ENCODE data around the gene CRYBG3. TPM values are rescaled to one million over a fixed set of nuclear protein-coding genes. Genes with fewer than 3 reads are reported as not detected.
A peak's percentile ranks its signal among the peaks of the same experiment; 100 is the strongest.

Gene CRYBG3
- total RNA-seq, 1 donor from 2014 or later: 6.5 TPM

DNA sequence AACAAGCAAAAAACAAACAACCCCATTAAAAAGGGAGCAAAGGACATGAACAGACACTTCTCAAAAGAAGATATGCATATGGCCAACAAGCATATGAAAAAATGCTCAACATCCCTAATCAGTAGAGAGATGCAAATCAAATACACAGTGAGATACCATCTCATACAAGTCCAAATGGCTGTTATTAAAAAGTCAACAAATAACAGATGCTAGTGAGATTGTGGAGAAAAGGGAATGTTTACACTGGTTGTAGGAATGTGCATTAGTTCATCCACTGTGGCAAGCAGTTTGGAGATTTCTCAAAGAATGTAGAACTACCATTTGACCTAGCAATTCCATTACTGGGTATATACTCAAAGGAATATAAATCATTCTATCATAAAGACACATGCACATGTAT, 105.9 kb downstream of the CRYBG3 start:
- Mint-ChIP-seq H3K4me1 (no peaks in the 10 kb centered on the region), H3K36me3 (ENCODE audit: low read depth) (peaks cover 9% of the 10 kb centered on the region), H3K27me3 (ENCODE audit: low read depth) (no peaks in the 10 kb centered on the region), H3K9me3 (peaks cover 3% of the 10 kb centered on the region), H3K4me3 (no peak overlapping the region), H3K27ac (ENCODE audit: unreplicated experiment) (no peak overlapping the region)
- DNase-seq (ENCODE audit: low read depth, low spot score): no peak
- TF ChIP-seq, protein P1, sequence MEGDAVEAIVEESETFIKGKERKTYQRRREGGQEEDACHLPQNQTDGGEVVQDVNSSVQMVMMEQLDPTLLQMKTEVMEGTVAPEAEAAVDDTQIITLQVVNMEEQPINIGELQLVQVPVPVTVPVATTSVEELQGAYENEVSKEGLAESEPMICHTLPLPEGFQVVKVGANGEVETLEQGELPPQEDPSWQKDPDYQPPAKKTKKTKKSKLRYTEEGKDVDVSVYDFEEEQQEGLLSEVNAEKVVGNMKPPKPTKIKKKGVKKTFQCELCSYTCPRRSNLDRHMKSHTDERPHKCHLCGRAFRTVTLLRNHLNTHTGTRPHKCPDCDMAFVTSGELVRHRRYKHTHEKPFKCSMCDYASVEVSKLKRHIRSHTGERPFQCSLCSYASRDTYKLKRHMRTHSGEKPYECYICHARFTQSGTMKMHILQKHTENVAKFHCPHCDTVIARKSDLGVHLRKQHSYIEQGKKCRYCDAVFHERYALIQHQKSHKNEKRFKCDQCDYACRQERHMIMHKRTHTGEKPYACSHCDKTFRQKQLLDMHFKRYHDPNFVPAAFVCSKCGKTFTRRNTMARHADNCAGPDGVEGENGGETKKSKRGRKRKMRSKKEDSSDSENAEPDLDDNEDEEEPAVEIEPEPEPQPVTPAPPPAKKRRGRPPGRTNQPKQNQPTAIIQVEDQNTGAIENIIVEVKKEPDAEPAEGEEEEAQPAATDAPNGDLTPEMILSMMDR (conservative IDR thresholded peaks at IDR 0.05): no peak

GRCh38 chr3:97928986-97929385, 107.2 kb downstream of the CRYBG3 start:
- H3K27ac Mint-ChIP-seq (ENCODE audit: unreplicated experiment): no peak overlapping the region
- no peak overlapping the region for H3K4me3 Mint-ChIP-seq
- TF ChIP-seq, protein P1 (conservative IDR thresholded peaks at IDR 0.05): no peak
- peaks cover 3% of the 10 kb centered on the region for H3K9me3 Mint-ChIP-seq
- H3K4me1 Mint-ChIP-seq: no peaks in the 10 kb centered on the region
- no peaks in the 10 kb centered on the region for H3K27me3 Mint-ChIP-seq (ENCODE audit: low read depth)
- H3K36me3 Mint-ChIP-seq (ENCODE audit: low read depth): peaks cover 9% of the 10 kb centered on the region
- DNase-seq (ENCODE audit: low read depth, low spot score): no peak

GRCh38 chr3:97930018-97930417, 108.2 kb downstream of the CRYBG3 start:
- Mint-ChIP-seq H3K4me1 (no peaks in the 10 kb centered on the region), H3K9me3 (peaks cover 3% of the 10 kb centered on the region), H3K27ac (ENCODE audit: unreplicated experiment) (no peak overlapping the region), H3K27me3 (ENCODE audit: low read depth) (no peaks in the 10 kb centered on the region), H3K36me3 (ENCODE audit: low read depth) (peaks cover 9% of the 10 kb centered on the region), H3K4me3 (no peak overlapping the region)
- TF ChIP-seq, protein P1 (conservative IDR thresholded peaks at IDR 0.05): no peak
- DNase-seq (ENCODE audit: low read depth, low spot score): no peak

GRCh38 chr3:97931218-97931617, 109.4 kb downstream of the CRYBG3 start:
- TF ChIP-seq, protein P1 (conservative IDR thresholded peaks at IDR 0.05): no peak
- H3K9me3 Mint-ChIP-seq: peaks cover 3% of the 10 kb centered on the region
- peaks cover 9% of the 10 kb centered on the region for H3K36me3 Mint-ChIP-seq (ENCODE audit: low read depth)
- H3K4me1 Mint-ChIP-seq: no peaks in the 10 kb centered on the region
- no peak overlapping the region for H3K27ac Mint-ChIP-seq (ENCODE audit: unreplicated experiment)
- DNase-seq (ENCODE audit: low read depth, low spot score): no peak
- H3K27me3 Mint-ChIP-seq (ENCODE audit: low read depth): no peaks in the 10 kb centered on the region
- no peak overlapping the region for H3K4me3 Mint-ChIP-seq

DNA sequence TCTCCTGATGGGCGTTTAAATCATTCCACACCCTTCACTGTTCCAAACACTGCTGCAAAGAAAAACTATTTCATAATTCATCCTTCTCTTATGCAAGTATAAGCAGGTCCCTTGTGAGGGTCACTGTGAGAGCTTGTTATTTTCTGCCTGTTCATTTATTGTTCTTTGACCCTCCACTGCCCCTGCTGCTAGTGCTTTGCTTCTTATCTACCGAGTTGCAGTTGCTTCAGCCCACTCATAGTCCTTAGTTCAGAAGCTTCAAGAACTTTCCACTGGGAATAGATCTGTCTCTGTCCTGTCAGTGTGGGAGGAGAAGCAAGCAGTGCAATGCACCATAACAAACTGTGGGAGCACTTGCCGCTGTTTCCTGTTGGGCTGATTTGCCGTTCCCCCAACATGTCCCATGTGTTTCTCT, 110.6 kb downstream of the CRYBG3 start:
- no peaks in the 10 kb centered on the region for H3K4me1 Mint-ChIP-seq
- no peak overlapping the region for H3K4me3 Mint-ChIP-seq
- DNase-seq (ENCODE audit: low read depth, low spot score): no peak
- H3K9me3 Mint-ChIP-seq: no peaks in the 10 kb centered on the region
- no peaks in the 10 kb centered on the region for H3K27me3 Mint-ChIP-seq (ENCODE audit: low read depth)
- H3K36me3 Mint-ChIP-seq (ENCODE audit: low read depth): peaks cover 9% of the 10 kb centered on the region
- TF ChIP-seq, protein P1 (conservative IDR thresholded peaks at IDR 0.05): no peak
- peak overlapping the region; percentile 28 for H3K27ac Mint-ChIP-seq (ENCODE audit: unreplicated experiment)
